ENCODE results near the gene KRT40.

KRT40 gene

GRCh38 chr17:40967582-40967981 lies 16.5 kb downstream of the KRT40 start:
- Histone ChIP-seq H3K27ac (no peak overlapping the region), H3K27me3 (no peaks in the 10 kb centered on the region), H3K36me3 (no peaks in the 10 kb centered on the region), H3K4me1 (no peaks in the 10 kb centered on the region), H3K4me3 (no peak overlapping the region), H3K9me3 (peaks cover 0 to 5% (median 0%) of the 10 kb centered on the region in 3 donors)
- DNase-seq, result no peak
- TF ChIP-seq, protein P1, sequence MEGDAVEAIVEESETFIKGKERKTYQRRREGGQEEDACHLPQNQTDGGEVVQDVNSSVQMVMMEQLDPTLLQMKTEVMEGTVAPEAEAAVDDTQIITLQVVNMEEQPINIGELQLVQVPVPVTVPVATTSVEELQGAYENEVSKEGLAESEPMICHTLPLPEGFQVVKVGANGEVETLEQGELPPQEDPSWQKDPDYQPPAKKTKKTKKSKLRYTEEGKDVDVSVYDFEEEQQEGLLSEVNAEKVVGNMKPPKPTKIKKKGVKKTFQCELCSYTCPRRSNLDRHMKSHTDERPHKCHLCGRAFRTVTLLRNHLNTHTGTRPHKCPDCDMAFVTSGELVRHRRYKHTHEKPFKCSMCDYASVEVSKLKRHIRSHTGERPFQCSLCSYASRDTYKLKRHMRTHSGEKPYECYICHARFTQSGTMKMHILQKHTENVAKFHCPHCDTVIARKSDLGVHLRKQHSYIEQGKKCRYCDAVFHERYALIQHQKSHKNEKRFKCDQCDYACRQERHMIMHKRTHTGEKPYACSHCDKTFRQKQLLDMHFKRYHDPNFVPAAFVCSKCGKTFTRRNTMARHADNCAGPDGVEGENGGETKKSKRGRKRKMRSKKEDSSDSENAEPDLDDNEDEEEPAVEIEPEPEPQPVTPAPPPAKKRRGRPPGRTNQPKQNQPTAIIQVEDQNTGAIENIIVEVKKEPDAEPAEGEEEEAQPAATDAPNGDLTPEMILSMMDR (IDR thresholded peaks at IDR 0.05), result no peak
- intact Hi-C loops (cut with DNase I; ENCODE audit: low total_unique reads), result no loop called here

GRCh38 chr17:40966848-40967247 lies 17.3 kb downstream of the KRT40 start, which contains the start of gene KRT39:
Gene KRT39 (minus strand): TSS chr17:40966948. CDS start chr17:40966856, 92 bp downstream.
- Histone ChIP-seq H3K4me3 (no peak within 1 kb of the TSS), H3K4me1 (no peaks in the 10 kb centered on the region), H3K9me3 (peaks cover 0 to 5% (median 0%) of the 10 kb centered on the region in 3 donors), H3K36me3 (no peaks in the 10 kb centered on the region), H3K27me3 (no peaks in the 10 kb centered on the region), H3K27ac (no peak within 1 kb of the TSS)
- DNase-seq, result no peak
- intact Hi-C loops (cut with DNase I; ENCODE audit: low total_unique reads), result no loop called here
- TF ChIP-seq, protein P1 (IDR thresholded peaks at IDR 0.05), result no peak

- Histone ChIP-seq H3K27me3 (peaks cover 0 to 2% of the 10 kb centered on the region in 2 donors), H3K4me3 (no peak overlapping the region), H3K4me1 (no peaks in the 10 kb centered on the region), H3K9me3 (peaks cover 0 to 5% (median 0%) of the 10 kb centered on the region in 3 donors), H3K27ac (no peak overlapping the region), H3K36me3 (no peaks in the 10 kb centered on the region)
- DNase-seq, result no peak
- intact Hi-C loops (cut with DNase I; ENCODE audit: low total_unique reads), result no loop called here
- TF ChIP-seq, protein P1 (IDR thresholded peaks at IDR 0.05), result peak; percentile 31 to 44
These were observed 20.3 kb downstream of the KRT40 start for GRCh38 chr17:40963838-40964237.

DNA sequence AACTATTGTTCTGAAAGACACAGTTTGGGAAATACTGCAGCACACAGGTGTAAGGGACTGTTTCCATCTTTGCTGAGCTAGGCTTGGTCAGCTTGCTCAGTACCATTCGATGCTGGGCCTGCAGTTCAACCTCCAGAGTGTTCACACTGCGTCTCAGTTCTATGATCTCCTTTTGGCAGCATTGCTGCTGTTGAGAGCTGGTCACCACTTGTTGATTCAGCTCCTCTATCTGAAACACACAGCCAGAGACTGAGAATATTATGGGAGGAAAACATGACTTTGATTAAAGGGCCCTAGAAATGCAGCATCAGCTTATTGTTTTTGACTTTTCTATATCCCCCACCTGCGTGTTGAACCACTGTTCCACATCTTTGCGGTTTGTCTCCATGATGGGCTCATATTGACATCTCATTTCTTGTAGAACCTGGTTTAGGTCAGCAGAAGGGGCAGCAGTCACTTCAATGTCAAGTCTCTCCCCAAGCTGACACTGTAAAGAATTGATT lies 22.0 kb downstream of the KRT40 start:
- H3K27ac ChIP-seq, result no peak overlapping the region
- H3K27me3 ChIP-seq, result peaks cover 0 to 2% of the 10 kb centered on the region in 2 donors
- no peaks in the 10 kb centered on the region for H3K36me3 ChIP-seq
- H3K4me1 ChIP-seq, result no peaks in the 10 kb centered on the region
- no peak for DNase-seq
- peaks cover 0 to 5% (median 0%) of the 10 kb centered on the region in 3 donors for H3K9me3 ChIP-seq
- H3K4me3 ChIP-seq, result no peak overlapping the region
- intact Hi-C loops (cut with DNase I; ENCODE audit: low total_unique reads), result no loop called here
- TF ChIP-seq, protein P1 (IDR thresholded peaks at IDR 0.05), result no peak

- H3K27me3 ChIP-seq, result peaks cover 0 to 2% of the 10 kb centered on the region in 2 donors
- H3K27ac ChIP-seq, result no peak overlapping the region
- no peaks in the 10 kb centered on the region for H3K4me1 ChIP-seq
- H3K9me3 ChIP-seq, result peaks cover 0 to 5% (median 0%) of the 10 kb centered on the region in 3 donors
- H3K36me3 ChIP-seq, result no peaks in the 10 kb centered on the region
- TF ChIP-seq, protein P1 (IDR thresholded peaks at IDR 0.05), result no peak
- no peak overlapping the region for H3K4me3 ChIP-seq
- intact Hi-C loops (cut with DNase I; ENCODE audit: low total_unique reads), result no loop called here
- DNase-seq, result no peak
These were observed 22.5 kb downstream of the KRT40 start for GRCh38 chr17:40961591-40961990.

All from tibial artery (tissue), 4 donors.